ENCODE data around the gene BCL11A. TPM values are rescaled to one million over a fixed set of nuclear protein-coding genes. Genes with fewer than 3 reads are reported as not detected.

BCL11A gene
- total and polyA plus RNA-seq, 2 of the 13 experiments (the other 11 are each of a cell fraction or from before 2014, with no cell fraction given): not detected

DNA sequence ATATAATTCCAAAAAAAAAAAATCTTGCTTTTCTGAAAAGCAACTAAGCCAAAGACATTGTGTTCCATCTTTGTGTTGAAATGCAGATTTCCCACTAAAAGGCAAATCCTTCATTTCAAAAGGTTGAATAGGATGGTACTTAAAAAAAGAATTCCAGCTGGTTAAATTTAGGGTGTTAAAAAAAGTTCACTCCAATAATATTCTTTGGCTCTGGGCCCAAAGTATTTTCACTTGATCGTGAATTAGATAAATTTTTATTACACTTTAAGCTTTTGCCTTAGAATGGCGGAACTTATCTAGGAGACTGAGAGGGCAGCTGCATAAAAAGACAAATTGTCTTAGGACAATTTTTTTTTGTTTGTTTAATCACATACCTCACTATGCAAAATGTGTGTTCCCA is 79.2 kb downstream of the BCL11A start (continued):
- TF ChIP-seq, protein P1, sequence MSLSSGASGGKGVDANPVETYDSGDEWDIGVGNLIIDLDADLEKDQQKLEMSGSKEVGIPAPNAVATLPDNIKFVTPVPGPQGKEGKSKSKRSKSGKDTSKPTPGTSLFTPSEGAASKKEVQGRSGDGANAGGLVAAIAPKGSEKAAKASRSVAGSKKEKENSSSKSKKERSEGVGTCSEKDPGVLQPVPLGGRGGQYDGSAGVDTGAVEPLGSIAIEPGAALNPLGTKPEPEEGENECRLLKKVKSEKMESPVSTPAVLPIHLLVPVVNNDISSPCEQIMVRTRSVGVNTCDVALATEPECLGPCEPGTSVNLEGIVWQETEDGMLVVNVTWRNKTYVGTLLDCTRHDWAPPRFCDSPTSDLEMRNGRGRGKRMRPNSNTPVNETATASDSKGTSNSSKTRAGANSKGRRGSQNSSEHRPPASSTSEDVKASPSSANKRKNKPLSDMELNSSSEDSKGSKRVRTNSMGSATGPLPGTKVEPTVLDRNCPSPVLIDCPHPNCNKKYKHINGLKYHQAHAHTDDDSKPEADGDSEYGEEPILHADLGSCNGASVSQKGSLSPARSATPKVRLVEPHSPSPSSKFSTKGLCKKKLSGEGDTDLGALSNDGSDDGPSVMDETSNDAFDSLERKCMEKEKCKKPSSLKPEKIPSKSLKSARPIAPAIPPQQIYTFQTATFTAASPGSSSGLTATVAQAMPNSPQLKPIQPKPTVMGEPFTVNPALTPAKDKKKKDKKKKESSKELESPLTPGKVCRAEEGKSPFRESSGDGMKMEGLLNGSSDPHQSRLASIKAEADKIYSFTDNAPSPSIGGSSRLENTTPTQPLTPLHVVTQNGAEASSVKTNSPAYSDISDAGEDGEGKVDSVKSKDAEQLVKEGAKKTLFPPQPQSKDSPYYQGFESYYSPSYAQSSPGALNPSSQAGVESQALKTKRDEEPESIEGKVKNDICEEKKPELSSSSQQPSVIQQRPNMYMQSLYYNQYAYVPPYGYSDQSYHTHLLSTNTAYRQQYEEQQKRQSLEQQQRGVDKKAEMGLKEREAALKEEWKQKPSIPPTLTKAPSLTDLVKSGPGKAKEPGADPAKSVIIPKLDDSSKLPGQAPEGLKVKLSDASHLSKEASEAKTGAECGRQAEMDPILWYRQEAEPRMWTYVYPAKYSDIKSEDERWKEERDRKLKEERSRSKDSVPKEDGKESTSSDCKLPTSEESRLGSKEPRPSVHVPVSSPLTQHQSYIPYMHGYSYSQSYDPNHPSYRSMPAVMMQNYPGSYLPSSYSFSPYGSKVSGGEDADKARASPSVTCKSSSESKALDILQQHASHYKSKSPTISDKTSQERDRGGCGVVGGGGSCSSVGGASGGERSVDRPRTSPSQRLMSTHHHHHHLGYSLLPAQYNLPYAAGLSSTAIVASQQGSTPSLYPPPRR (CRISPR knock-in tag; IDR thresholded peaks at IDR 0.05; ENCODE audit: borderline replicate concordance): no peak
- TF ChIP-seq ATAD3A (CRISPR knock-in tag; IDR thresholded peaks at IDR 0.05): no peak
- TF ChIP-seq, protein P2, sequence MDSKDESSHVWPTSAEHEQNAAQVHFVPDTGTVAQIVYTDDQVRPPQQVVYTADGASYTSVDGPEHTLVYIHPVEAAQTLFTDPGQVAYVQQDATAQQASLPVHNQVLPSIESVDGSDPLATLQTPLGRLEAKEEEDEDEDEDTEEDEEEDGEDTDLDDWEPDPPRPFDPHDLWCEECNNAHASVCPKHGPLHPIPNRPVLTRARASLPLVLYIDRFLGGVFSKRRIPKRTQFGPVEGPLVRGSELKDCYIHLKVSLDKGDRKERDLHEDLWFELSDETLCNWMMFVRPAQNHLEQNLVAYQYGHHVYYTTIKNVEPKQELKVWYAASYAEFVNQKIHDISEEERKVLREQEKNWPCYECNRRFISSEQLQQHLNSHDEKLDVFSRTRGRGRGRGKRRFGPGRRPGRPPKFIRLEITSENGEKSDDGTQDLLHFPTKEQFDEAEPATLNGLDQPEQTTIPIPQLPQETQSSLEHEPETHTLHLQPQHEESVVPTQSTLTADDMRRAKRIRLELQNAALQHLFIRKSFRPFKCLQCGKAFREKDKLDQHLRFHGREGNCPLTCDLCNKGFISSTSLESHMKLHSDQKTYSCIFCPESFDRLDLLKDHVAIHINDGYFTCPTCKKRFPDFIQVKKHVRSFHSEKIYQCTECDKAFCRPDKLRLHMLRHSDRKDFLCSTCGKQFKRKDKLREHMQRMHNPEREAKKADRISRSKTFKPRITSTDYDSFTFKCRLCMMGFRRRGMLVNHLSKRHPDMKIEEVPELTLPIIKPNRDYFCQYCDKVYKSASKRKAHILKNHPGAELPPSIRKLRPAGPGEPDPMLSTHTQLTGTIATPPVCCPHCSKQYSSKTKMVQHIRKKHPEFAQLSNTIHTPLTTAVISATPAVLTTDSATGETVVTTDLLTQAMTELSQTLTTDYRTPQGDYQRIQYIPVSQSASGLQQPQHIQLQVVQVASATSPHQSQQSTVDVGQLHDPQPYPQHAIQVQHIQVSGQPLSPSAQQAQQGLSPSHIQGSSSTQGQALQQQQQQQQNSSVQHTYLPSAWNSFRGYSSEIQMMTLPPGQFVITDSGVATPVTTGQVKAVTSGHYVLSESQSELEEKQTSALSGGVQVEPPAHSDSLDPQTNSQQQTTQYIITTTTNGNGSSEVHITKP (CRISPR knock-in tag; IDR thresholded peaks at IDR 0.05; ENCODE audit: low read depth): no peak

DNA sequence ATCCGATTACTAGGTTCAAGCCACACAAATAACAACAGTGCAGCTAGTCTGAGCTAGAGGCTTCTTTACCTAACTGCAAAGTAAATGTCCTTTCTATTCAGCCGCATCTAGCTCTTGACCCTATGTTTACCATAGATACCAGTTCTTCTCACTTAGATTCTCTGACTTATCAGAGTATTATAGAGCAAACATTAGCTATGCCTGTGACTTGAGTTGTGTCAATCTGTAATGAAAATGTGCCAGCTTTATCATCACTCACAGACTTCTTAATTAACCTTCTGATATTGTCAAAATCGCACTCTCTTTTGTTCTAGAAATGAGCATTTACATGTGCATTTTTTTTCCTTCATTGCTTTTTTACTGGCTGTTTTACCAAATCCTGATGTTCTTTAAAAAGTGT is 79.9 kb downstream of the BCL11A start:
- 7% methylated on average over 3 of the region's 3 CpGs for WGBS (ENCODE audit: low lambda C conversion rate)
- DNase-seq (ENCODE audit: low spot score) (no peak), FAIRE-seq (no peak), ATAC-seq (no peak)
- Histone ChIP-seq H3K4me1 (ENCODE audit: insufficient read depth, low read length) (peaks cover 8% of the 10 kb centered on the region), H2AFZ (ENCODE audit: low read length) (no peak overlapping the region), H3K79me2 (ENCODE audit: insufficient read depth, low read length) (no peaks in the 10 kb centered on the region), H3K9me3 (ENCODE audit: low read length) (no peaks in the 10 kb centered on the region), H4K20me1 (ENCODE audit: insufficient read depth, low read length) (no peaks in the 10 kb centered on the region), H3K36me3 (replicated peaks in 1 of 2; ENCODE audit: control insufficient read depth in 1 of 2, insufficient read depth in 2 of 2, low read length in 2 of 2) (no peaks in the 10 kb centered on the region), H3K27me3 (ENCODE audit: control insufficient read depth in 1 of 2, insufficient read depth in 2 of 2, low read length in 2 of 2) (peaks cover 0 to 18% of the 10 kb centered on the region in 2 experiments; a peak in 3 of 5 replicates), H3K4me3 (replicated peaks in 1 of 3; ENCODE audit: insufficient read depth in 1 of 3, low read depth in 2 of 3, low read length in 3 of 3) (no peak overlapping the region), H3K27ac (ENCODE audit: extremely low read length, insufficient read depth, low read length) (no peak overlapping the region), H3K9ac (ENCODE audit: insufficient read depth, low read depth, low read length) (no peak overlapping the region), H3K4me2 (ENCODE audit: low read depth, low read length) (no peak overlapping the region)
- BruUV-seq (replicated peaks): no TSS peak
- in situ Hi-C loops (cut with HindIII; ENCODE audit: extremely low pct_ligation_motif_present, low pct_unique_long_range_greater_than_20kb) (no loop called here), intact Hi-C loops (cut with micrococcal nuclease; ENCODE audit: unreplicated experiment) (no loop called here)
- ChIA-PET POLR2A (no interaction called here), CTCF (ENCODE audit: low intra/inter-chr PET ratio, low total read pairs) (no interaction called here)
- TF ChIP-seq IKZF1 (IDR thresholded peaks at IDR 0.05): no peak
- TF ChIP-seq, protein P3, sequence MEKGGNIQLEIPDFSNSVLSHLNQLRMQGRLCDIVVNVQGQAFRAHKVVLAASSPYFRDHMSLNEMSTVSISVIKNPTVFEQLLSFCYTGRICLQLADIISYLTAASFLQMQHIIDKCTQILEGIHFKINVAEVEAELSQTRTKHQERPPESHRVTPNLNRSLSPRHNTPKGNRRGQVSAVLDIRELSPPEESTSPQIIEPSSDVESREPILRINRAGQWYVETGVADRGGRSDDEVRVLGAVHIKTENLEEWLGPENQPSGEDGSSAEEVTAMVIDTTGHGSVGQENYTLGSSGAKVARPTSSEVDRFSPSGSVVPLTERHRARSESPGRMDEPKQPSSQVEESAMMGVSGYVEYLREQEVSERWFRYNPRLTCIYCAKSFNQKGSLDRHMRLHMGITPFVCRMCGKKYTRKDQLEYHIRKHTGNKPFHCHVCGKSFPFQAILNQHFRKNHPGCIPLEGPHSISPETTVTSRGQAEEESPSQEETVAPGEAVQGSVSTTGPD (CRISPR knock-in tag; IDR thresholded peaks at IDR 0.05): no peak
- TF ChIP-seq ZNF607 (CRISPR knock-in tag; IDR thresholded peaks at IDR 0.05; ENCODE audit: borderline replicate concordance): no peak
- TF ChIP-seq CBFB (CRISPR knock-in tag; IDR thresholded peaks at IDR 0.05): no peak
- no peak for TF ChIP-seq MTA1 (CRISPR knock-in tag; IDR thresholded peaks at IDR 0.05; ENCODE audit: borderline replicate concordance)

Measured in HepG2 (cell line).